Ovary (tissue), 3 donors: ENCODE results near the gene YIPF3.

ENCODE experiments used
- CTCF ChIP-seq, 3 donors: fragments of 450-650 bp in 2 of 3; fragments of 200-600 bp in 1 of 3; IDR thresholded peaks; one replicate each; pipeline versions ENCODE4 v1.5.1 to v1.8.0; 2016 to 2022; ENCODE audit warnings: antibody characterized with exemption in 3 of 3, mild to moderate bottlenecking in 1 of 3
- EP300 ChIP-seq: sonication (generic); formaldehyde crosslinking; IDR thresholded peaks from one replicate; pipeline ENCODE4 v1.6.1; 2017; ENCODE audit warnings: antibody characterized with exemption
- donor health status: DM: no; HTN: no; CAD: no.

DNA sequence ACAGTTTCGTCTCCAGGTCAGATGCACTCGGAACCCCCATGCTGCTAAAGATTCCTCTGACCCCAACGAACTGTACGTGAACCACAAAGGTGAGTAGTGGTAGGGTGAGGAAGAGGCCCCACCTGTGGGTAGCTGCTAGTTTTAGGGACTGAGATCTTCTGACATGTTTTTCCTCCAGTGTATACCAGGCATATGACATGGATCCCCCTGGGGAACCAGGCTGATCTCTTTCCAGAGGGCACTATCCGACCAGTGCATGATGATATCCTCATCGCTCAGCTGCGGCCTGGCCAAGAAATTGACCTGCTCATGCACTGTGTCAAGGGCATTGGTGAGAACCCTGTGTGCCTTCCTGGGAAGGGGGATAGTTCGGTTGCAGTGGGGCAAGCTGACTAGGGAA lies 3.4 kb upstream of the YIPF3 start:
- TF ChIP-seq CTCF (IDR thresholded peaks at IDR 0.05) (no peak), EP300 (no peak)
